ENCODE measurements around the gene ATP8A1. TPM values are rescaled to one million over a fixed set of nuclear protein-coding genes. Genes with fewer than 3 reads are reported as not detected.
"Not testable (repeated sequence)": the region's sequence is repeated elsewhere in the genome, so short reads cannot be mapped to it uniquely, and the experiment has no call there.

ATP8A1 gene
- total and polyA plus RNA-seq, 5 experiments from 2014 or later = 17.5 to 117 (median 31.1) TPM

DNA sequence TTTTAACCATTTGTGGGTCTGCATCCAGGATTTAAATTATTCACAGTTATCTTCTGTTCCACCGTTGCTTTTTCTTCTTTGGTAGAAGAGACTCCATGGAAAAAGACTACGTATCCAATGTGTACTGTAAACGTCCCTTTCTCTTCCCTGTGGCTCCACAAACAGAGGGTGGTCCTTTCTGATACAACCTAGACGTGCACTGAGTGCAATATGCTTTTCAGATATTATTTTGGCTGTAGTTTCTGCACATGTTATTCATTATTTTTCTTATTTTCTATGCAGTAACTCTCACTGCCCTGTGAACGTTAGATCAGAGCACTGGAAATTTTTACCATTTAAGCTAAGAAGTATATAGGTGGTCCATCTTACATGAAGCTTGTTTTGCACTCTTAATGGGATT is 186.9 kb downstream of the ATP8A1 start:
- no peak overlapping the region for H3K27ac Mint-ChIP-seq
- peaks cover 6 to 76% (median 40%) of the 10 kb centered on the region in 3 donors for H3K36me3 Mint-ChIP-seq
- H3K27me3 Mint-ChIP-seq = no peaks in the 10 kb centered on the region
- DNase-seq (no peak), ATAC-seq (no peak)
- H3K4me3 Mint-ChIP-seq = no peak overlapping the region
- H3K4me1 Mint-ChIP-seq = peaks cover 0 to 13% (median 4%) of the 10 kb centered on the region in 4 donors
- no peaks in the 10 kb centered on the region for H3K9me3 Mint-ChIP-seq
- POLR2A ChIA-PET = no interaction called here

GRCh38 chr4:42467777-42468176 is 189.1 kb downstream of the ATP8A1 start:
- DNase-seq, POLR2A ChIA-PET, H3K4me3 Mint-ChIP-seq, H3K27ac Mint-ChIP-seq, H3K4me1 Mint-ChIP-seq, H3K9me3 Mint-ChIP-seq, ATAC-seq, H3K27me3 Mint-ChIP-seq: not testable (repeated sequence)
- H3K36me3 Mint-ChIP-seq = peaks cover 15 to 79% (median 48%) of the 10 kb centered on the region in 3 donors

- no peak overlapping the region for H3K4me3 Mint-ChIP-seq
- POLR2A ChIA-PET = no interaction called here
- no peaks in the 10 kb centered on the region for H3K9me3 Mint-ChIP-seq
- peaks cover 23 to 83% (median 57%) of the 10 kb centered on the region in 3 donors for H3K36me3 Mint-ChIP-seq
- H3K4me1 Mint-ChIP-seq = peaks cover 0 to 8% (median 4%) of the 10 kb centered on the region in 4 donors
- ATAC-seq (no peak), DNase-seq (no peak)
- H3K27ac Mint-ChIP-seq = no peak overlapping the region
- no peaks in the 10 kb centered on the region for H3K27me3 Mint-ChIP-seq
These were observed 190.5 kb downstream of the ATP8A1 start for GRCh38 chr4:42466273-42466844.

DNA sequence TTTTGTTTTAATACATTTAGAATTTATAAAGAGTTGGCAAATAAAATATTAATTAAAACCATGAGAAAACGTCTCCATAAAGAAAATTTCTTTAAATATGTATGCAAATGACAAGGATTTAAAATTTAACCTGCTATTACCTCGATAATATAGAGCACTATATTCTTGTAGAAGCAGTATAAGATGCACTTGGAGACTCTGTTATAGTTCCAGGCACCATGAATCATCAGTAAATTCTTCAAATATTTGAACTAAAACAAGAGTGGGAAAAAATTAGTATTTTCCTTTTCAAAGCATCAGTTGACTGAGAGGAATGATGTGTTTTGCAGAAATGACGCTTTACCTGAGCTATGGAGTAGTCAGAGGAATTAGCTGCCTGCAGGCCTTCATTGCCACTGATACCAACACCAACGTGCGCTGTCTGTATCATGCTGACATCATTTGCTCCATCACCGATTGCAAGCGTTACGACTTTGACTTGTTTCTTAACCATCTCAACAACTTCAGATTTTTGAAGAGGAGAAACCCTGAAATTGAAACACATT is 192.3 kb downstream of the ATP8A1 start:
- no peaks in the 10 kb centered on the region for H3K9me3 Mint-ChIP-seq
- H3K27ac Mint-ChIP-seq = no peak overlapping the region
- H3K36me3 Mint-ChIP-seq = peaks cover 25 to 86% (median 62%) of the 10 kb centered on the region in 3 donors
- POLR2A ChIA-PET = no interaction called here
- H3K27me3 Mint-ChIP-seq = no peaks in the 10 kb centered on the region
- no peak for ATAC-seq
- DNase-seq = no peak
- no peak overlapping the region for H3K4me3 Mint-ChIP-seq
- peaks cover 0 to 8% (median 4%) of the 10 kb centered on the region in 4 donors for H3K4me1 Mint-ChIP-seq

GRCh38 chr4:42461216-42461615 is 195.7 kb downstream of the ATP8A1 start:
- H3K27ac Mint-ChIP-seq = peak overlapping the region in 1 of 10 donors; percentile 12
- H3K4me3 Mint-ChIP-seq, H3K4me1 Mint-ChIP-seq, H3K27me3 Mint-ChIP-seq, DNase-seq, ATAC-seq, H3K9me3 Mint-ChIP-seq: not testable (repeated sequence)
- peaks cover 19 to 85% (median 49%) of the 10 kb centered on the region in 3 donors for H3K36me3 Mint-ChIP-seq
- POLR2A ChIA-PET = interaction anchor here (0.6 to 0.7 kb wide), 2 partner anchors 22 to 58 kb away, joined by 3 read pairs; no protein-coding TSS in a partner anchor

DNA sequence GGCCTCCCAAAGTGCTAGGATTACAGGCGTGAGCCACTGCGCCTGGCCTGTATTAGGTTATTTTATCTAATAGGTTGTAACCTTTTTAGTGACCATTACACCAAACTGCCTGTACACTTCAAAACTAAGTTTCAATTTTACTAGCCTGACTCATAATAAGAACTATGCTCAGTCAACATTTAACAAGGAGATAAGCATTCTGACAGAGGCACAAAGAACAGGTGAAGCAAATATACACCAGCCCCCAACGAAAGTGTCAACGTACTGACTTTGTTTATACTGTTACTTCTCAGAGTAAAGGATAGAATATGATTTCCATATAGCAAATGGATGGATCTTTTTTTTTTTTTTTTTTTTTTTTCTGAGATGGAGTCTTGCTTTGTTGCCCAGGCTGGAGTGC is 196.9 kb downstream of the ATP8A1 start:
- H3K36me3 Mint-ChIP-seq = peaks cover 25 to 85% (median 49%) of the 10 kb centered on the region in 3 donors
- peaks cover 0 to 5% (median 0%) of the 10 kb centered on the region in 4 donors for H3K4me1 Mint-ChIP-seq
- DNase-seq (no peak), ATAC-seq (no peak)
- no peaks in the 10 kb centered on the region for H3K27me3 Mint-ChIP-seq
- no peak overlapping the region for H3K4me3 Mint-ChIP-seq
- H3K9me3 Mint-ChIP-seq = no peaks in the 10 kb centered on the region
- H3K27ac Mint-ChIP-seq = no peak overlapping the region
- POLR2A ChIA-PET = no interaction called here

DNA sequence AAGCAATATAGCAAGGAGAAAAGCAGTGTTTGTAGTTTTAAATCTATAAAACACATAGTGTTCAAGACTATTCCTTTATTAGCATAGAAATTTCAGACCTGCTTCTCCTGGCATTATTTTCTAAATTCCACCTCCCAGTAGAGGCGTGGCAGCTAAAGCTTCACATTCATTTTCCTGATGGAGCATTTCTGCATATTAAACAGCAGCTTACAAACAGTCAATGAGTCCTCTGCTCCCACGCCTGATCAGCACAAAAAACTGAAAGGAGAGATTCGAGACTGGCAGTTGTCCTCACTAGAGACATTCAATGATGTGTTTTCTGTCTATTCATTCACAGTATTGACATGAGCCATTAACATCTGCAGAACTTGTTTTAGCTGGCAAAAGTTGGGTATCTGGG is 198.2 kb downstream of the ATP8A1 start:
- DNase-seq (no peak), ATAC-seq (no peak)
- H3K4me3 Mint-ChIP-seq = no peak overlapping the region
- no peak overlapping the region for H3K27ac Mint-ChIP-seq
- no peaks in the 10 kb centered on the region for H3K9me3 Mint-ChIP-seq
- H3K27me3 Mint-ChIP-seq = no peaks in the 10 kb centered on the region
- POLR2A ChIA-PET = no interaction called here
- H3K4me1 Mint-ChIP-seq = peaks cover 0 to 5% (median 0%) of the 10 kb centered on the region in 4 donors
- H3K36me3 Mint-ChIP-seq = peaks cover 26 to 84% (median 46%) of the 10 kb centered on the region in 3 donors

- no peak overlapping the region for H3K4me3 Mint-ChIP-seq
- H3K4me1 Mint-ChIP-seq = peaks cover 0 to 7% (median 0%) of the 10 kb centered on the region in 4 donors
- ATAC-seq = no peak
- DNase-seq = no peak
- H3K27me3 Mint-ChIP-seq = no peaks in the 10 kb centered on the region
- H3K36me3 Mint-ChIP-seq = peaks cover 16 to 80% (median 44%) of the 10 kb centered on the region in 3 donors
- POLR2A ChIA-PET = no interaction called here
- H3K27ac Mint-ChIP-seq = peak overlapping the region in 3 of 10 donors; percentile 7 to 37 (median 30)
- no peaks in the 10 kb centered on the region for H3K9me3 Mint-ChIP-seq
These were observed 202.0 kb downstream of the ATP8A1 start for GRCh38 chr4:42454755-42455420.

DNA sequence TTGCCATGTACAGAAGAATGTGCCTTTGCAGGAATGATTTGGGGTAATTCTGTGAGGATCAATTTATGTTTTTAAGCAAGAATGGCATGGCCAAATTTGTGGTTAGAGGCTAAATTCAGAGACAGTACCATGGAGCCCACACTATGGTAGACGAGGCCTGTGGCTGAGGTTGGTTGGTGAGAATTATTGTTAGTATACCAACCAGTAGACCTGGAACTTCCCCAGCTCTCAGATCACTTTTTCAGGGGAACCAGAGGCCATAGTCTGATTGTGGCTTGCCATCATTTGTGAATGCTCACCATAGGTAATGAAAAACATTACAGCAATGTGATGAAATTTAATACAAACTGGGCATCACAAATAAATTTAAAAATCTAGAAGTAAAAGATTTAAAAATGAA is 203.3 kb downstream of the ATP8A1 start:
- Mint-ChIP-seq H3K27ac (no peak overlapping the region), H3K9me3 (no peaks in the 10 kb centered on the region), H3K4me1 (peaks cover 0 to 7% (median 0%) of the 10 kb centered on the region in 4 donors), H3K36me3 (peaks cover 16 to 86% (median 44%) of the 10 kb centered on the region in 3 donors), H3K4me3 (no peak overlapping the region), H3K27me3 (no peaks in the 10 kb centered on the region)
- DNase-seq (no peak), ATAC-seq (no peak)
- POLR2A ChIA-PET = no interaction called here

GRCh38 chr4:42452823-42453222 is 204.1 kb downstream of the ATP8A1 start:
- DNase-seq = no peak
- Mint-ChIP-seq H3K27ac (no peak overlapping the region), H3K9me3 (no peaks in the 10 kb centered on the region), H3K36me3 (peaks cover 16 to 84% (median 44%) of the 10 kb centered on the region in 3 donors), H3K4me3 (no peak overlapping the region), H3K27me3 (no peaks in the 10 kb centered on the region), H3K4me1 (peaks cover 0 to 7% (median 0%) of the 10 kb centered on the region in 4 donors)
- POLR2A ChIA-PET = no interaction called here
- no peak for ATAC-seq

DNA sequence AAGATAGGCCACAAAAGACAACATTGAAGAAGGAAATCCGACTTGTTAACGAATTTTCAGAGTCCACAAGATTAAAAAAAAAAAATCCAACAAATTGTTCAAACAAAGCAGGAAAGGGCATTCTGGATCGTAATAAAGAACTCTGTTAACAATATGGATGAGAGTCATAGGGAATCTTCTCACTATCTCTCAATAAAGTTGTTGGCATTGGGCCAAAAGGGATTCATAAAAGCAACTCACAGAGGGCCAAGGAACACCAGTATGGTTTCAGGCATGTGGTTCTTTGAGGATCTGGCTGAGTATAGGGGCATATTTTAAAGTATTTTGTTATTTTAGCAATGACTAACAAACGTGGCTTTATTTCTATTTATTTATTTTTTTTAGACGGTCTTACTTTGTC is 210.1 kb downstream of the ATP8A1 start:
- Mint-ChIP-seq H3K4me1 (peaks cover 0 to 2% (median under 1%) of the 10 kb centered on the region in 4 donors), H3K36me3 (peaks cover 9 to 91% (median 54%) of the 10 kb centered on the region in 3 donors), H3K27ac (no peak overlapping the region), H3K9me3 (no peaks in the 10 kb centered on the region), H3K27me3 (no peaks in the 10 kb centered on the region), H3K4me3 (no peak overlapping the region)
- POLR2A ChIA-PET = no interaction called here
- DNase-seq (no peak), ATAC-seq (no peak)

DNA sequence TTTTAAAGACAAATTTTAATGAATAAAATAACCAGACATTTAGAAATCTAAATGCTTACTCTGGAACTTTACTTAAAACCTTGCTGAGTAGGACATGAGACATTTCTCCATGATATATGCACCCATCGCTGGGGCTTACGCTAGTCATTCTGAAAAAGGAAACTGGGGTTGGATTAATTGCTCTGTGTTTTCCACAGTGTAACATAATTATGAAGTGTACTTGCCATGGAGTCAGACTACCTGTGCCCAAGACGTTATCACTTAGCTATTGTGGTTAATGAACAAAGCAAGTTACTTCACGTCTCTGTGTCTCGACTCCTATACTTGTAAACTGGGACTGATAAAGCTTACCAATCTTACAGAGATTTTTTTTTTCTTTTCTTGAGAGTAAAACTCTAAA is 211.9 kb downstream of the ATP8A1 start:
- H3K4me3 Mint-ChIP-seq = no peak overlapping the region
- POLR2A ChIA-PET = interaction anchor here (0.6 kb wide), 1 partner anchor 1570 kb away, joined by 3 read pairs; no protein-coding TSS in a partner anchor
- no peak overlapping the region for H3K27ac Mint-ChIP-seq
- H3K4me1 Mint-ChIP-seq = peaks cover 0 to 2% (median 0%) of the 10 kb centered on the region in 4 donors
- no peaks in the 10 kb centered on the region for H3K9me3 Mint-ChIP-seq
- H3K27me3 Mint-ChIP-seq = no peaks in the 10 kb centered on the region
- H3K36me3 Mint-ChIP-seq = peaks cover 0 to 89% (median 44%) of the 10 kb centered on the region in 3 donors
- ATAC-seq (no peak), DNase-seq (no peak)

GRCh38 chr4:42442601-42443000 is 214.3 kb downstream of the ATP8A1 start:
- H3K4me3 Mint-ChIP-seq = no peak overlapping the region
- no peaks in the 10 kb centered on the region for H3K9me3 Mint-ChIP-seq
- no peak for ATAC-seq
- H3K4me1 Mint-ChIP-seq = peaks cover 0 to 3% (median under 1%) of the 10 kb centered on the region in 4 donors
- peak overlapping the region in 1 of 10 donors; percentile 45 for H3K27ac Mint-ChIP-seq
- POLR2A ChIA-PET = no interaction called here
- H3K27me3 Mint-ChIP-seq = no peaks in the 10 kb centered on the region
- DNase-seq = no peak
- H3K36me3 Mint-ChIP-seq = peaks cover 0 to 92% (median 52%) of the 10 kb centered on the region in 3 donors
